Panc1 (cell line): ENCODE measurements around the gene PDZRN4. TPM values are rescaled to one million over a fixed set of nuclear protein-coding genes. Genes with fewer than 3 reads are reported as not detected.

Experiments
- ATAC-seq: fragments of 200-7000 bp; cut with Tn5 transposase; 2 replicates; pipeline ENCODE4 v1.9.1; 2020; ENCODE audit warnings: mild to moderate bottlenecking, moderate library complexity
- BruUV-seq: library from RNA; stranded (reverse); fragments of 400-500 nt; replicated peaks from 2 replicates; lab custom pipeline; 2021; lab: Mats Ljungman, UMichigan
- CTCF ChIA-PET: fragments of 300-600 bp; sonication (Branson Sonifier 250); formaldehyde crosslinking; loops from one replicate; lab custom pipeline; 2022; ENCODE audit warnings: antibody characterized with exemption; lab: Charles Lee
- POLR2A ChIA-PET: fragments of 300-600 bp; sonication (Branson Sonifier 250); formaldehyde crosslinking; loops from one replicate; lab custom pipeline; 2022; ENCODE audit warnings: antibody characterized with exemption; lab: Charles Lee
- DNase-seq: peaks from one replicate; pipeline ENCODE4 v3.0.0-alpha.2; 2010; ENCODE audit warnings: low read depth, low spot score
- H3K27ac ChIP-seq: 2 replicates; pipeline ENCODE4 v1.5.1; 2011; ENCODE audit warnings: mild to moderate bottlenecking, low read length, inconsistent platforms
- H3K27me3 ChIP-seq: fragments of 200-500 bp; sonication (Bioruptor generic); 2 replicates; pipeline ENCODE4 v1.6.0; 2014; ENCODE audit warnings: low read length, inconsistent platforms; ENCODE audit not compliant: control insufficient read depth, insufficient read depth
- H3K36me3 ChIP-seq: fragments of 200-500 bp; sonication (Bioruptor generic); 2 replicates; pipeline ENCODE4 v1.5.1; 2014; ENCODE audit warnings: inconsistent platforms, mild to moderate bottlenecking, low read length, moderate library complexity; ENCODE audit not compliant: control insufficient read depth, insufficient read depth
- H3K4me1 ChIP-seq: 2 replicates; pipeline ENCODE4 v1.5.1; 2011; ENCODE audit warnings: inconsistent platforms, mild to moderate bottlenecking, low read length, moderate library complexity; ENCODE audit not compliant: control insufficient read depth, insufficient read depth
- H3K4me3 ChIP-seq, 2 experiments: 2 replicates each; pipeline ENCODE4 v1.5.1; 2011 to 2012; ENCODE audit warnings: low read depth in 2 of 2, low read length in 2 of 2, mild to moderate bottlenecking in 2 of 2, inconsistent platforms in 1 of 2, moderate library complexity in 1 of 2
- H3K9me3 ChIP-seq: fragments of 200-500 bp; sonication (Bioruptor generic); 2 replicates; pipeline ENCODE4 v1.5.1; 2014; ENCODE audit warnings: low read depth, mild to moderate bottlenecking, inconsistent platforms, low read length, moderate library complexity; ENCODE audit not compliant: control insufficient read depth, insufficient read depth
- POLR2AphosphoS5 ChIP-seq: IDR thresholded peaks from 2 replicates; pipeline ENCODE4 v1.6.1; 2012; ENCODE audit warnings: mild to moderate bottlenecking, low read depth, low read length, moderate library complexity
- REST ChIP-seq, 2 experiments: IDR thresholded peaks; 2 replicates each; pipeline ENCODE4 v1.6.1; 2011 to 2012; ENCODE audit warnings: low read depth in 2 of 2, control low read depth in 1 of 2, low read length in 1 of 2, mild to moderate bottlenecking in 1 of 2, moderate library complexity in 1 of 2; ENCODE audit not compliant: insufficient read depth in 1 of 2
- SIN3A ChIP-seq: IDR thresholded peaks from 2 replicates; pipeline ENCODE4 v1.6.1; 2012; ENCODE audit warnings: low read depth, mild to moderate bottlenecking, low read length, moderate library complexity, borderline replicate concordance; ENCODE audit not compliant: insufficient read depth
- TCF7L2 ChIP-seq: IDR thresholded peaks from 2 replicates; pipeline ENCODE4 v1.6.1; 2011; ENCODE audit warnings: mild to moderate bottlenecking, low read depth, low read length, inconsistent platforms
- in situ Hi-C: cut with HindIII; loops from 2 replicates; pipeline ENCODE4 v1.10.0; 2016; ENCODE audit warnings: low sequenced_read_pairs, low pct_unique_long_range_greater_than_20kb
- intact Hi-C: fragments of 100-400 bp; cut with micrococcal nuclease; formaldehyde crosslinking; loops from one replicate; pipeline ENCODE4 v1.10.0; 2022; ENCODE audit not compliant: unreplicated experiment
- total RNA-seq: library from RNA; stranded (reverse); gene quantifications from one replicate; pipeline ENCODE4 v1.2.1, GENCODE V29; 2021; ENCODE audit not compliant: unreplicated experiment
- TF ChIP-seq, protein P1 (sequence below): fragments of 450-650 bp; IDR thresholded peaks from 2 replicates; pipeline ENCODE4 v1.5.1; 2017; ENCODE audit warnings: mild to moderate bottlenecking

Gene PDZRN4
- total RNA-seq, 1 experiment from 2014 or later, result not detected

DNA sequence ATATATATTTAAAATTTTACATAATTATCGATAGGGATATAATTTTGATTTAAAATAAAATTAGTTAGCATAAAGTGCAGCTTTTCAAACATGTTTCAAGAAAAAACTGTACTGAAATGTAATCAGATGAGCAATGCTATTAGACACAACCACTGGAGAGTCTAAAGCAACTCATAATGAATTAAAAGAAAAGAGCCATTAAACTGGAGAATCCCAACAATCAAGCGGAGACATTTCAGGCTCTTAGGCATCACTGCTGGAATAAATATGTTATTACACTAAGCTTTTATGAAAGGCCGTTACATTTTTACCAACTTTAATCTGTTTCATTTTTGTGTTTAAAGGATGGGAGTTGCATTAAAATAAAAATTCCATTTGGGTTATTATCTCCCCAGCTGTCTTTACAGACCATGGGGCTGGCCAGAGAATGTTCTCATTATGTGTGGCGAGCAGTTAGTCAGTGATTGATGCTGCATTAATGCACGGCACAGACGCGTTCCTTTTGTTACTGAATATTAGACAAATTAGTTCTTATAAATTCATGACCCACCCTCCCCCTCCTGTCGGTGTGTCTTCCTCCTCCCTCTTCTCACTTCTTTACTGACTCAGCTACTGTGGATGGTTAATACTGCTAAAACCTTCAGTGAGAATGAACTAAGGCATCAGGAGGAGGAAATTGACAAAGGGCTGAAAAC, 156.8 kb downstream of the PDZRN4 start:
- no peak overlapping the region for H3K27ac ChIP-seq
- TF ChIP-seq REST (IDR thresholded peaks at IDR 0.05; ENCODE audit: insufficient read depth in 1 of 2, low read depth in 2 of 2, low read length in 1 of 2) (no peak), POLR2AphosphoS5 (no peak), TCF7L2 (no peak), SIN3A (no peak)
- TF ChIP-seq, protein P1, sequence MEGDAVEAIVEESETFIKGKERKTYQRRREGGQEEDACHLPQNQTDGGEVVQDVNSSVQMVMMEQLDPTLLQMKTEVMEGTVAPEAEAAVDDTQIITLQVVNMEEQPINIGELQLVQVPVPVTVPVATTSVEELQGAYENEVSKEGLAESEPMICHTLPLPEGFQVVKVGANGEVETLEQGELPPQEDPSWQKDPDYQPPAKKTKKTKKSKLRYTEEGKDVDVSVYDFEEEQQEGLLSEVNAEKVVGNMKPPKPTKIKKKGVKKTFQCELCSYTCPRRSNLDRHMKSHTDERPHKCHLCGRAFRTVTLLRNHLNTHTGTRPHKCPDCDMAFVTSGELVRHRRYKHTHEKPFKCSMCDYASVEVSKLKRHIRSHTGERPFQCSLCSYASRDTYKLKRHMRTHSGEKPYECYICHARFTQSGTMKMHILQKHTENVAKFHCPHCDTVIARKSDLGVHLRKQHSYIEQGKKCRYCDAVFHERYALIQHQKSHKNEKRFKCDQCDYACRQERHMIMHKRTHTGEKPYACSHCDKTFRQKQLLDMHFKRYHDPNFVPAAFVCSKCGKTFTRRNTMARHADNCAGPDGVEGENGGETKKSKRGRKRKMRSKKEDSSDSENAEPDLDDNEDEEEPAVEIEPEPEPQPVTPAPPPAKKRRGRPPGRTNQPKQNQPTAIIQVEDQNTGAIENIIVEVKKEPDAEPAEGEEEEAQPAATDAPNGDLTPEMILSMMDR, result no peak
- no peak for ATAC-seq
- intact Hi-C loops (no loop called here), in situ Hi-C loops (no loop called here)
- H3K9me3 ChIP-seq, result no peaks in the 10 kb centered on the region
- no peaks in the 10 kb centered on the region for H3K4me1 ChIP-seq
- BruUV-seq, result no TSS peak
- H3K4me3 ChIP-seq, result no peak overlapping the region
- no peaks in the 10 kb centered on the region for H3K36me3 ChIP-seq
- H3K27me3 ChIP-seq, result no peaks in the 10 kb centered on the region
- POLR2A ChIA-PET, result no interaction called here
- no peak for DNase-seq
- CTCF ChIA-PET, result no interaction called here

DNA sequence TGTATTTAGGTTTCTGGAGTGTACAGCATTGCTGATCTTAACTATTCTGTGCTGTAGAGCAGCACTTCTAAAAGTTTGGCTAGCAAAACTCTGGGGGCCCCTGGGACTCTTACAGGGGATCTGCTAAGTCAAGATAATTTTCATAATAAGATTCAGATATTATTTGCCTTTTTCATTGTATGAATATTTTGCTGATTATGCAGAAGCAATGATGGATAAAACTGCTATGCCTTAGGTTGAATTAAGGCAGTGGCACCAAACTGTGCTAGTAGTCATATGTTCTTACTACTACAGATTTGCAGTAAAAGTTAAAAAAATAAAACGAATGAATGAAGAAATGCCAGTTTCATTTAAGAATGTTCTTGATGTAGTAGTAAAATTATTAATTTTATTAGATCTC, 160.1 kb downstream of the PDZRN4 start:
- ChIA-PET CTCF (no interaction called here), POLR2A (no interaction called here)
- in situ Hi-C loops, result no loop called here
- ATAC-seq (no peak), DNase-seq (no peak)
- Histone ChIP-seq H3K27me3 (no peaks in the 10 kb centered on the region), H3K4me3 (no peak overlapping the region), H3K36me3 (no peaks in the 10 kb centered on the region), H3K9me3 (peaks cover 2% of the 10 kb centered on the region; the same call in 1 of the 2 replicates), H3K4me1 (no peaks in the 10 kb centered on the region), H3K27ac (no peak overlapping the region)
- TF ChIP-seq SIN3A (no peak), REST (IDR thresholded peaks at IDR 0.05; ENCODE audit: insufficient read depth in 1 of 2, low read depth in 2 of 2, low read length in 1 of 2) (no peak), TCF7L2 (no peak), POLR2AphosphoS5 (no peak)
- TF ChIP-seq, protein P1, result no peak
- intact Hi-C loops, result no loop called here
- BruUV-seq, result no TSS peak
